NT2/D1 (cell line): ENCODE results near the gene ITGA4.

Source experiments
- SUZ12 ChIP-seq: IDR thresholded peaks from 2 replicates; pipeline ENCODE4 v1.6.1; 2011; ENCODE audit not compliant: insufficient read length, insufficient read depth; ENCODE audit errors: extremely low read depth
- YY1 ChIP-seq: IDR thresholded peaks from 2 replicates; pipeline ENCODE4 v1.6.1; 2011; ENCODE audit not compliant: insufficient read length, insufficient read depth
- ZNF274 ChIP-seq: IDR thresholded peaks from 2 replicates; pipeline ENCODE4 v1.6.1; 2011; ENCODE audit warnings: mild to moderate bottlenecking, low read depth, low read length

DNA sequence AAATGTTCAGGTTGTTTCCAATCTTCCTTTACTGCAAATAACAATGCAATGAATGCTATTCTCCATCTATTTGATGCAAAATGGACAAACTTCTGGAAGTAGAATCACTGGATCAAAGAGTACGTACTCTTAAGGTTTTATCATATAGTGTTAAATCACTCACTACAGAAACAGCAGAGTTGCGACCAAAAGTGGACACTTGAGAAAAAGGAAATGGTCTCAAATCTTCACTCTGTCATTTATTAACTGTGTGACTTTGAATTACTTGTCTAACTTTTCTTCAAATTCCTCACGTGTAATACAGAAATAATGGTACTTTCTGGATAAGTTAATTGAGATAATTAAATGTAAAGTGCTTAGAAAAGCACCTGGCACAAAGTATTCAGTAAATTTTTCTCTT is 121.6 kb downstream of the ITGA4 start:
- TF ChIP-seq SUZ12 (no peak), ZNF274 (no peak), YY1 (no peak)
